GM04504 (cell line): ENCODE measurements around the gene UNC5B.

Source experiments
- DNase-seq: peaks from one replicate; pipeline ENCODE4 v3.0.0-alpha.2; 2012; ENCODE audit warnings: low read depth

UNC5B gene

GRCh38 chr10:71239946-71240795, 27.8 kb downstream of the UNC5B start:
- DNase-seq = no peak

- DNase-seq = peak; percentile 67
Measured at GRCh38 chr10:71241114-71241829, 28.9 kb downstream of the UNC5B start.

DNA sequence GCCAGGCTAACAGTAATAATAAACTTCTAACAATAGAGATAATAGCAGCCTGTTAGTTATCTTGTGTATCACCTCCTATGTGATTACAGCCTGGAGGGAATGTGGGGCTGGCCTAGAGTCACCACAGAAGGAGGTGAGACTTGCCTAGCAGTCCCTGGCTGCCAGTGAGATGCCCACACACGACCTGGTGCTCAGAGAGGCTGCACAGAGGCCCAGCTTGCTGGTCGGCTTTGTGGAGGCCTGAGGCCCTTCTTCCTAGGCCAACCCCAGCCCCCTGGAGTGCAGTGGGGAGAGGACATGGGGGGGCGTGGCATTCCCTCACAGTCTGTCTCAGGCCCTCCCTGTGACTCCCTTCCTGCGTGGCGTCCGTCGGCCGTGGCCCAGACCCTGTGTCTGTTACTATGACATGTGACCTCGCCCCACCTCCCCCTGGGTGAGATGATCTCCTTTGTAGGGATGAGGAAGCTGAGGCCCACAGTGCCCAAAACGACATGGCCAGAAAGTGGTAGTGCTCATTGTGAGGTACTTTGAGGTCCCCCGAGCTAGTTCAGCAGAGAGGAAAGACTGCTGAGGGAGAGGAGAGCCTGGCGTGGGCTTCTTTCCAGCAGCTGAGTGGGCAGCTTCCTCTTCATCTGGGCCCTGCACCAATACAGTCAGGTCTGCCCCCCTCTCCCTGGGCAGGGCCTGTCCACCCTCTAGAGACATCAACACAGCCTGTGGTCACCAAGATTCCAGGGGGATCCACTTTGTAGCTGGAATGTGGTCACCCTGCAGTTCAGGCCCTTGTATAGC, 29.7 kb downstream of the UNC5B start:
- no peak for DNase-seq

GRCh38 chr10:71242622-71243009, 30.2 kb downstream of the UNC5B start:
- no peak for DNase-seq

GRCh38 chr10:71243756-71244395, 31.5 kb downstream of the UNC5B start:
- DNase-seq = no peak

- peak; percentile 93 for DNase-seq
Measured at GRCh38 chr10:71244431-71245419, 32.4 kb downstream of the UNC5B start.

- DNase-seq = no peak
Measured at GRCh38 chr10:71245420-71246325, 33.3 kb downstream of the UNC5B start.

GRCh38 chr10:71246591-71247413, 34.4 kb downstream of the UNC5B start:
- DNase-seq = no peak

- DNase-seq = no peak
Measured at GRCh38 chr10:71247414-71247705, 35.0 kb downstream of the UNC5B start.

GRCh38 chr10:71247804-71248203, 35.4 kb downstream of the UNC5B start:
- no peak for DNase-seq

DNA sequence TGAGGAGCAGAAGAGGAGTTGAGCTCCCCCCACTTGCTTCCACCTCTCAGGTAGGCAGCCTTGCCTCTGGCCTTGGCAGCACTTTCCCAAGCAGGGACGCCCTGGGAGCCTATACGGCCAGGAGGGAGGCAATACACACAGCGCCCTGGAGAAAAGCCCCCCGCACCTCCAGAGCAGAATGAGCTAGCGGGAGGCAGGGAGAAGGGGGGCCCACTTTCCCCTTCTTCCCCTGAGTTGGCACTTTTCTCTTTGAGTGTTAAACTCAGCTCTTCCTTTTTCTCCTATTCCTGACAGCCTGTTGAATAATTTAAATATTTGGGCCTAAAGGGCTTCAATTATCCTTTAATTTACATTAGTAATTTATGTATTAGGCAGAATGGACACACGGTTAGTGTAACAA, 35.8 kb downstream of the UNC5B start:
- DNase-seq = no peak

DNA sequence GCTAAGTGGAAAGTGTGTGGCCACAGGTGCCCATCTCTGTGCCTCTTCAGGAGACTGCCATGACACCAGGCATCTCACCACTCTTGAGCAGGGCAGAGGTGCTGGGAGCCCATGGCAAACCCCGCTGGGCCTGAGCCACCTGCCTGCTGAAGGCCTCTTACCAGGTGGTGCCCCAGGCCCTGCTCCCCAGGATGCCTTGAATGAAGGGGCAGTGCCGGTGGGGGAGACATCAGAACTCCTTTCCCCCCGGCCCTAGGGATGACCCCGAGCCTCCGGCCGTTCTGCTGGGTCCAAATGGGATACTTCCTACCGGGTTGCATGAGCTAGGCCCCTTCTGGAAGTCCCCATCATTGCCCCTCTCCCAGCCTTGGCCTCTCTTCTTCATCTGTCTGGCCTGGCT, 37.6 kb downstream of the UNC5B start:
- DNase-seq = no peak

- no peak for DNase-seq
Measured at GRCh38 chr10:71250405-71250804, 38.0 kb downstream of the UNC5B start.

GRCh38 chr10:71250842-71251241, 38.5 kb downstream of the UNC5B start:
- DNase-seq = no peak

GRCh38 chr10:71251319-71251718, 38.9 kb downstream of the UNC5B start:
- no peak for DNase-seq

- no peak for DNase-seq
Measured at GRCh38 chr10:71252220-71252619, 39.9 kb downstream of the UNC5B start.

- no peak for DNase-seq
Measured at GRCh38 chr10:71253981-71254818, 41.8 kb downstream of the UNC5B start.
